GM19035 (cell line): Measurements from ENCODE around the gene FMNL3.
"Not testable (repeated sequence)": the region's sequence is repeated elsewhere in the genome, so short reads cannot be mapped to it uniquely, and the experiment has no call there.

Experiments used
- ATAC-seq: cut with Tn5 transposase; IDR thresholded peaks from one replicate; pipeline ENCODE4 v1.9.1; 2021; ENCODE audit not compliant: unreplicated experiment

The FMNL3 gene, protein sequence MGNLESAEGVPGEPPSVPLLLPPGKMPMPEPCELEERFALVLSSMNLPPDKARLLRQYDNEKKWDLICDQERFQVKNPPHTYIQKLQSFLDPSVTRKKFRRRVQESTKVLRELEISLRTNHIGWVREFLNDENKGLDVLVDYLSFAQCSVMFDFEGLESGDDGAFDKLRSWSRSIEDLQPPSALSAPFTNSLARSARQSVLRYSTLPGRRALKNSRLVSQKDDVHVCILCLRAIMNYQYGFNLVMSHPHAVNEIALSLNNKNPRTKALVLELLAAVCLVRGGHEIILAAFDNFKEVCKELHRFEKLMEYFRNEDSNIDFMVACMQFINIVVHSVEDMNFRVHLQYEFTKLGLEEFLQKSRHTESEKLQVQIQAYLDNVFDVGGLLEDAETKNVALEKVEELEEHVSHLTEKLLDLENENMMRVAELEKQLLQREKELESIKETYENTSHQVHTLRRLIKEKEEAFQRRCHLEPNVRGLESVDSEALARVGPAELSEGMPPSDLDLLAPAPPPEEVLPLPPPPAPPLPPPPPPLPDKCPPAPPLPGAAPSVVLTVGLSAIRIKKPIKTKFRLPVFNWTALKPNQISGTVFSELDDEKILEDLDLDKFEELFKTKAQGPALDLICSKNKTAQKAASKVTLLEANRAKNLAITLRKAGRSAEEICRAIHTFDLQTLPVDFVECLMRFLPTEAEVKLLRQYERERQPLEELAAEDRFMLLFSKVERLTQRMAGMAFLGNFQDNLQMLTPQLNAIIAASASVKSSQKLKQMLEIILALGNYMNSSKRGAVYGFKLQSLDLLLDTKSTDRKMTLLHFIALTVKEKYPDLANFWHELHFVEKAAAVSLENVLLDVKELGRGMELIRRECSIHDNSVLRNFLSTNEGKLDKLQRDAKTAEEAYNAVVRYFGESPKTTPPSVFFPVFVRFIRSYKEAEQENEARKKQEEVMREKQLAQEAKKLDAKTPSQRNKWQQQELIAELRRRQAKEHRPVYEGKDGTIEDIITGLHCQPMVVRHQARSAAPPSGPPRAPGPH

DNA sequence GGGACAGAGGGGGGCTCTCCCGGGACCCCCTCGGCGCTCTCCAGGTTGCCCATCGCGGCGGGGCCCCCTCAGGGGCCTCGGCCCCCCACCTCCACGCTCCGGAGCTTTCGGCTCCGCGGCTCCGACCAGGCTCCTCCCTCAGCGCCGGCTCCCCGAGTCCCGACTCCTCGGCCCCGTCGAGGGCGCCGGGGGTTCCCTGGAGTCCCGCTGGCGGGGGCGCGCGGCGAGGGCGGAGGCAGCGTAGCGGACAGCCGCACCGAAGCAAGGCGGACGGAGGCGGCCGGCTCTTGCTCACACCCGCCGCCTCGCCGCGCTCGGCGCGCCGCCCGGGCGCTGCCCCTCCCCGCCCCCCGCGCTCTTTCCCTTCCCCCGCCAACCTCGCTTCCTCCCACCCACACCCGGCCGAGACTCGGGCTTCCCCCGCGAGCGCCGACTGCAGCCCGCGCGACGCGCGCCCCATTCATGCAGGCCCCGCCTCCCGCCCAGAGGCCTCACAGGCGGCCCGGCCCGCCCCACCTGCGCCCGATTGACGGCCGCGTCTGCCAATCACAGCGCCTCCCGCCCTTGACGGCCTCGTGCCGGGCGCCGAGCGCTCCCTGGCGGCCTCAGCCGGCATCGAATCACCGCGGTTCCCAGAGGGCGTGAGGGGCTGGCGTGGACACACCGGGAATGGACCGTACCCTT lies at the start of gene FMNL3:
FMNL3 (minus strand) TSS at position 278 of the 684 bp plus-strand sequence; CDS start at position 53, 225 bp downstream.
- peak; percentile 82 for ATAC-seq

DNA sequence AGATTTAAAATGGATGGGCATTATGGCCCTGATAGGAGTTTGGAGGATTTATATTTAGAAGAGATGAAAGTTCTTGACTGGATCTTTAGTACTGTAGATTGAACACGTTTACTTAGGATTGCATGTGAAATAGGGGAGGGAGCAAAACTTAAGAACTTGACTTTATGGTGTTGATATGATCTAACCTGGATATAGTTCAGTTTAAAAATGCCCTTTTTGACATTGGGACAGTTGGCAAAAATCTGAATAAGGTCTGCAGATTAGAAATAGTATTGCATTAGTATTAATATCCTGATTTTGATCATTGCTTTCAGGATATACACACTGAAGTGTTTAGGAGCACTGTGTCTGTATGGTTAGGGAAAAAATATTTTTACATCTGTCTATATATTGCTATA lies 43.8 kb upstream of the FMNL3 start:
- ATAC-seq, result no peak

DNA sequence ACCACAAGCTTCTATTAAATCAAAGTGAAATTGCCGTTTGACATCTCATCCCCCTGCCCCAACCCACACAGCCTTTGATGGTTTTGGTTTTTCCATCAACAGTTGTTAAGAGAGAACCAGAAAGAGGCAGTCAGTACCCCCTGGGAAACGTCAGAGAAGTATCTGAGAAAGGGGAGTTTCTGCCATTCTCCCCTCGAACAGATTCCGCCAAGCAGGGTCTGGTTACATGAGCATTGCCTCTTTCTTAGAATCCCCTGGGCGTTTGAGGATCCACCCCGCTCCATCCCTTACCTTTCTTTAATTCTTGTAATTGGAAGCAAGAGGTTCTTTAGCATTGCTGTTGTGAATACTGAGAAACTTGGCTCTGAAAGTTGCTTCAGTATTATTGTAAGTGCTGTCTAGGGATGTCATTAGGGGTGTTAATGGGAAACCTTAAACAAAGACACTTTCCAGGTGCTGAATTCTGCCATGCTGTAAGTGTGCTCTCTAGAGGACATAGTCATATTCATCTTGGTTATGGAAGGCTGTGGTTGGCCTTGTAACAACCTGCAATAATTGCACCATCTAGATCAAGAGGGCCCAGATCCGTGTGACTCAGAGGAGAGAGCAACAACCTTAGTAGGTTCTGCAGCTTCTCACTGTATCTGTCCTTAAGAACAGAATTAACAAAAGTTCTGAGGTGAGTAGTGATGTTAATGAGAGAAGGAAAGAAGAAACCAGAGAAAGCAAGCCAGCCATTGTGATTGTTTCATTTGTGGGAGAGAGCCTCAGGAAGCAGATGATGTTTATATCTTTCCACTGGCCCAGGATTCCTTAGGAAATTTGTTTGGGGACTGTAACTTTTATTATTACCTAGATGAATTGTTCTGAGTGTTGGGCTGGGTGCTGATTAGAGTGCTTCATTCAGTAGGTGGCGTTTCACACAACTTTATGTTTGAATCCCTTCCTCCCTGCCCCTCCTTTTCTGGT lies 43.1 kb upstream of the FMNL3 start:
- ATAC-seq, result no peak

DNA sequence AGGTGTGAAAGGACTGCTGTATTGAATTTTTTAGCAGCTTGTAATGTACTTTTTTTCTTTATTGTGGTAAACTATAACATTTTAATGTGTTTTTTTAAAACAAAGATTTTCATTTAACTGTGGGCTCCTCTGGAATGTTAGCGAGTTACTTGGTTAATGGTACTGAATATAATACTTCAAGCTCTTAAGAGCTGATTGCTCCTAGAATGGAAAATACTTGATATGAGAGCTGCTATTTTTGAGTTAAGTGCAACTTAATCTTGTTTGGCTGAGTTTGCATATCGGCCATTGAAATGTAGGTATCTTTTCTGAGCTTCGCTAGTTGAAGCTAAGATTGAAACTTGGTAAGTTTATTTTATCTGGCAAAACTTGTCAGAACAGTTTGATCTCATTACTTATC lies 41.6 kb upstream of the FMNL3 start:
- no peak for ATAC-seq

DNA sequence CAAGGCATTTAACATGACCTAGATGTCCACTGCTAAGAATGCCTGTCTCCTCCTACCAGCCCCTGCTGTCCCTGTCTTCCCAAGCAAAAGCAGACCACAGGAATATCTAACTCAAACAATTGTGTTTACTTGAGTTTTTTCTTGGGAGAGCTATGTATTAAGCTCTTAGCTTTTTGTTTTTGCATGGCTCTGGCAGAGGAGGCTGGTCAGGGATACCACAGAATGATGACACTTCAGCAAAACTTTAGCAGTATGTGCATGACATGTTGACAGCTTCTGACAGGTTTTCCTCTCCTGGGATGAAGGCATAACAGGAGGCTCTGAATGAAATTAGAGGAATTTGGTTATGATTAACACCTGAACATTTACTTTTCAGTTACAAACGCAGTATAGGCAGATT lies 41.1 kb upstream of the FMNL3 start:
- ATAC-seq, result no peak

DNA sequence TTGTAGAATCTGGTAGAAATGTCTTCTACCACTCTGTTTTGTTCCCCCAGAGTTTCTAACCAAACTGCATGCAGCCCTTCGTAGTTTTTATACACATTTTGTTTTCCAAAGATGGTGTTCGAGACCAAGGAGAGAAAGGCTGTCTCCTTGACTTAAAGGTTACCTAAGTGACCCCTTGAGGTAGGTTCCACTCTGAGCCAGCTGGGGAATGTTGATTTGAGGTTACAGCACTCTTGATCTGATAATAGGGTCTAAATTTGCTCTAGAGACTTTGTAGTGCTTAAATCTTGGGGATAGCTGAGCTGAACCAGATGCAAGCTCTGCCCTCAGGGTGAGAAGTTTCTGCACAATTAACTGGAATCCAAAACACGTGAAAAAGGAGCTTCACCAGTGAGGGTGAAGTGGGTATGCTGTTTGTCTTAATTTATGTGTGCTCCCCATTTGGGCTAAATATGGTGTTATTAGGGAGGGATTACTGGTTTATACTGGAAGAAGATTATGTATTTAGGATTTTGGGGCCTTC lies 37.2 kb upstream of the FMNL3 start:
- ATAC-seq, result no peak

DNA sequence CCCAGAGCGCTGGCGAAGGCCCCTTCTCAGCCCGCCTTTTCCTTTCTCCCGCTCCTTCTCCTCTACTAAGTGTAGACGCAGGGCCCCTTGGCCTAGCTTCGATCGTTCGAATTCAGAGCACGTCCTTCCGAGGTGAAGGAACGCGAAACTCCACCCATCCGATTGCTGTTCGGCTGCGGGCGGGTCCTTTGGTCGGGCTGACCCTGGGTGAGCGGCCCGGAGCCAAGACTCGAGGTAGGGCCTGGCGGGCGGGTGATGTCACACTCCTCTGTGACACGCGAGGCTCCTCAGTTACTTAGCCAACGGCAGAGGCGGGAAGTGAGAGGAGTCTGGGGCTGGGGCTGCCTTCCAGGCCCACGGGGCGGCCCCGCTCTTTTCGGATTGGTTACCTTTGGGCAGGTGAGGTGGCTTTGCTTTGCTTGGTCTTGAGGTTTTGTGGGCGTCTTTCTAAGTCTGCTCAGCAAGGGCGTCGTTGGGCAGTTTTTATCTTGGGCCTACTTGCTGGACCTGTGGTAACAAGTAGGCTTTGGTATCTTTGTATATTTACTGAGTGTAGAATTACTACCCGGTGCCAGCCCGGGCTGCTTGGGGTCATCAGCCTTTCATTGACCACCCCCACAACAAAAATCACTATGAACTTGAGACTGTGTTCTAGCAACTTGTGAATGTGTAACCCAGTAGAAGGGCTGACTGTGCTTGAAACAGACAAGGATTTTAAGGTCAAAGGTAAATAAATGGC lies 34.8 kb upstream of the FMNL3 start:
- peak; percentile 57 for ATAC-seq

DNA sequence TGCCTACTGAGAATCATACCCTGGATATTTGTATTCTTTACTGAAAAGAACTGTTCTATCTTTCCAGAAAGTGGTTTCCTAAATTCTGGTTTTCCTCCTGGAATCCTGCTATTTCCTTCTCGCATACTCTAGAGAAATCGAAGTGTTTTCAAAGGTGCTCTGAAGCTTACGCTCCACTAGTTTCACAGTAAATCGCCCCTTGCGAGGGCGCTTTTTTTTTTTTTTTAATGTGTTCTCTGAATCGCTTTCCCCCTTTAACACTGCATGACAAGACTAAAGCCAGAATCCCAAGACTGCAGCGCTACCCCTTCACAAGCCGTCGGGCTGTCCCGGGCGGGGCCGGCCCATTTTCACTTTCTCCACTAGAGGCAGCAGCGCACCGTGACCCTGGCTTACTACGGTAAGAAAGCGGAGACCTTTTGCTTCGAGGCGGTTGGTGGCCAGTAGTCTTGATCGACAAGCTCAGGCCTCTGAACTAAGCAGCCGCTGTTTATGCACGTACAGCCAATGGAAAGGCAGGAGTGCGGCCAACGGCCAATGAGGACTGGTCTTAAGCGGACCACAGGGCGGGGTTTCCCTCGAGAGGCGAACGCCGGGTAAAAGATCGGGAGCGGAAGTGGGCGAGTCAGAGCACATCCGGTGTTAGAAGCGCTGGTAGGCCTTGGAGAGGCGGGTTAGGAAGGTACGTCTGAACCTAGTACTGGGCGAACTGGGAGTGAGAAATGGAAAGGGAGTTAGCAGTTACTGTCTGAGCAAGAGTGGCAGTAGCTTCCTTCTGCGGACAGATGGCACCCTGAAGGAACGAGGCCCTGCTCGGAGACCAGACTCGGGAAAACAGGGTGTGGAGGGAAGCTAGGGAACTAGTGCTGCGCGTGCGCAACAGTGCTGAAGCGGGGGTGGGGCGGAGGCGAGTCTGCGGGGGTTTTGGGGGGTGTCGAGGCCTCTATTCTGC lies 34.0 kb upstream of the FMNL3 start, which contains the start of gene TMBIM6:
TMBIM6 (plus strand) TSS at position 628 of the 952 bp plus-strand sequence. CDS start 10,937 bp downstream, outside the sequence.
- peak; percentile 94 for ATAC-seq

DNA sequence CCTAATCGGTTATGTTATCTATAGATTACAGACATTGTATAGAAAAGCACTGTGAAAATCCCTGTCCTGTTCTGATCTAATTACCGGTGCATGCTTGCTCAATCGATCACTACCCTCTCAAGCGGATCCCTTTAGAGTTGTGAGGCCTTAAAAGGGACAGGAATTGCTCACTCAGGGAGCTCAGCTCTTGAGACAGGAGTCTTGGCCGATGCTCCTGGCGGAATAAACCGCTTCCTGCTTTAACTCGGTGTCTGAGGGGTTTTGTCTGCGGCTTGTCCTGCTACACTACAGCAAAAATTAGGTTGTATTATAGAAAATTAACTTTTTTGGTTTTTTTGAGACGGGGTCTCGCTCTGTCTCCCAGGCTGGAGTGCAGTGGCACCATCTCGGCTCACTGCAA lies 33.1 kb upstream of the FMNL3 start:
- ATAC-seq, result not testable (repeated sequence)

DNA sequence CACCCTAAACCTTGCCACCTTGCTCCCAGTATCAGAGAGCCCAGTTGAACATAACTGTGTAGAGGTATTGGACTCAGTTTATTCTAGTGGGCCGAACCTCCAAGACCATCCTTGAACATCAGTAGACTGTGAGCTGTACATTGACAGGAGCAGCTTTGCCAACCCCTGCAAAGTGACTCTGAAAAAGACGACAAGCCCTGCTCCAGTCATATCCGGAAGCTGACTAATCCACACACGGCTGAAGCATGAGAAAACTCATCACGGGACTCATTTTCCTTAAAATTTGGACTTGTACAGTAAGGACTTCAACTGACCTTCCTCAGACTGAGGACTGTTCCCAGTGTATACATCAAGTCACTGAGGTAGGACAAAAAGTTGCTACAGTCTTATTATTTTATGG lies 31.5 kb upstream of the FMNL3 start:
- ATAC-seq, result not testable (repeated sequence)

DNA sequence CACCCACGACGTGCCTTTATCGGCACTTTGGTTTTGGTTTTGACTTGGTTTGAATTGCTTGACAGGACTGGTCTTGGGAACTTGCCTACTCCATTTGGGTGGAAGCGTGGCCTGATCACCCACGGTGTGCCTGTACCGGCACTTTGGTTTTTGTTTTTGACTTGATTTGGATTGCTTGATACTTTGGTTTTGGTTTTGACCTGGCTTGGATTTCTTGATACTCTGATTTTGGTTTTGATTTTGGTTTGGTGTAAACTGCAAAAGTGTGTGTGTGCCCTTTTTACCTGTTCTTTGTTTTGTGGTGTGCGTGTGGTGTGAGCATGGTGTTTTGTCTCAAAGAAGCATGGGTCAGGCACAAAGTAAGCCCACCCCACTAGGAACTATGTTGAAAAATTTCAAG lies 27.7 kb upstream of the FMNL3 start:
- not testable (repeated sequence) for ATAC-seq

DNA sequence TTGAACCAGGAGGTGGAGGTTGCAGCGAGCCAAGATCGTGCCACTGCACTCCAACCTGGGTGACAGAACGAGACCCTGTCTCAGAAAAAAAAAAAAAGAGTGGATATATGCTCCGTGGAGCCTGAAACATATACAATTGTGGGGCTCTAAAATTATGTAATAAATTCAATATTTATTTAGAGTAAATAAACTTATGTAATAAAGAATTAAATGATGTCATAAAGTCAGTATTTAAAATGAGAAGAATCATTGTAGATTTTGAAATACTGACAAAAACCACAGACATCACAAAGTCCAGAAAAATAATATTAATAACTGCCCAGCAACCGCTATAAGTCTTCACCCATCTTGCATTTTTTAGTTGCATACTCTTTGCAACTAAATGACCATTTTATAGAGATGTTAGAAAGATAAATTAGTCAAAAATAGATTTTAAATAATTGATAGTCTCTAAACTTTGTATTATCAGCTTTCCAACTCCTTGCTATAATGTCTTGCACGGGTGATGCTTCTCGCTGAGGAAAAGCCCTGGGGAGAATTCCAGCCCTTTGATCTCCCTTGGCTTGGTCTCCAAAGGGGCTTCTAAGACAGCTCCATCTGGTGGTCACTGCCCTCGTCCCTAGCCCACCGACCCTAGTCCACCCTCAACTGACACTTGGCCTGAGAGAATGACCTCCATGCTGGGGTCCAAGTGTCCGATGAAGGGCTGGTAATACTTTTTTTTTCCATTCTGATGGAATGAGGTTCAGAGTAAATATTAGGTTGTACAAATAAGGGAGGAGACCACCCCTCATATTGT lies 26.2 kb upstream of the FMNL3 start:
- ATAC-seq, result no peak

DNA sequence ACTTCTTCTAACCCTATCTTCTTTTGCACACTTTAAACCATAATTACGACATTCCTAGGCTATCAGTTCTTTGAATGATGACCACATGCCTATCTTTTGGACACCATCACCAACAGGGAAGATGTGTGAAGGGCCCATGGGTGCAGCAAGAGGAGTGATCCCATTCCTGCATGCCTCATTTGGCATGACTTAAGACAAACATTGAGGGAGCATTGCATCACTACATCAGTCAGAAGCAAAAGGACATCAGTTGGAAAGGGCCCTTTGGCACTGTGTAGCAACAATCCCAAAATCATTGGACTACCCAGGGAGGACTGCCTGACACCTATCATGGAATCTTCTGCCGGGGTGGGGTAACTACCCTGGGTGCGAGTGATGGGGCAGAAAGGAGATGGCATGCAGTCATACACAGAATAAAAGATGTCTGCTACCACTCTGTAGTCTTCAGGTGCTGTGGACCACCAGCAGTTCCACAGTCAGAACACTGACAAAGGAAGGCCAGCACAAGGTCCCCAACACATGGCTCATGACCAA lies 23.4 kb upstream of the FMNL3 start:
- ATAC-seq, result no peak

DNA sequence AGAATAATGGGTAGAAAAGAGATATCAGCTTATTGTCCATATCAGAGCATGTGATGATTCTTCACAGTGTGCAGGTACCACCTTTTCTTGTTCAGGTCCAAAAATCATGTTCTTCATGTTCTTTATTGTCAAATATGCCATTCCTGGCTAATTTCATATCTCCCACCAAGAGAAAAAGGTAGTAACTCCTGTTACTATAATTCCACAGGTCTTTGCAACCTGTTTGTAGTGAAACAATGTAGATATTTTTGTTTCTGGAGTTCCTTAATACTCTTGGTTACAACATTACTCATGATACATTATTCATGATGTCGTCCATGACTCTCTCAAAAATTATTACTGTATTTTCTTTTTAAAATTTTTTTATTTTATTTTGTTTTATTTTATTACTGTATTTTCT lies 22.8 kb upstream of the FMNL3 start:
- no peak for ATAC-seq

DNA sequence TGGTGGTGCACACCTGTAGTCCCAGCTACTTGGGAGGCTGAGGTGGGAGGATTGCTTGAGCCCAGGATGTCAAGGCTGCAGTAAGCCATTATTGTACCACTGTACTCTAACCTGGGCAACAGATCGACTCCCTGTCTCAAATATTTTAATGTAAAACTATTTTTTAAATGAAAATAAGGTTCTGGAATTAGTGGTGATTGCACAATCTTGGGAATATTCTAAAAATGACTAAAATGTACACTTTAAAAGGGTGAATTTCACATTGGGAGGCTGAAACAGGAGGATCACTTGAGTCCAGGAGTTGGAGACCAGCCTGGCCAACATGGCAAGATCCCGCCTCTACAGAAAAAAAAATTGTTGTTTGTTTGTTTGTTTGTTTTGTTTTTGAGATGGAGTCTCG lies 21.2 kb upstream of the FMNL3 start:
- no peak for ATAC-seq

DNA sequence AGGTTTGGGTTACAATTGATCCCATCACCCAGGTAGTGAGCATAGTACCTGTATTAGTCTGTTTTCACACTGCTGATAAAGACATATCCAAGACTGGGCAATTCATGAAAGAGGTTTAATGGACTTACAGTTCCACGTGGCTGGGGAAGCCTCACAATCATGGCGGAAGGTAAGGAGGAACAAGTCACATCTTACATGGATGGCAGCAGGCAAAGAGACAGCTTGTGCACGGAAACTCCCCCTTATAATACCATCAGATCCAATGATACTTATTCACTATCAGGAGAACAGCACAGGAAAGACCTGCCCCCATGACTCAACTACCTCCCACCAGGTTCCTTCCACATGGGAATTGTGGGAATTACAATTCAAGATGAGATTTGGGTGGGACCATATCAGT lies 14.2 kb upstream of the FMNL3 start:
- ATAC-seq, result not testable (repeated sequence)

DNA sequence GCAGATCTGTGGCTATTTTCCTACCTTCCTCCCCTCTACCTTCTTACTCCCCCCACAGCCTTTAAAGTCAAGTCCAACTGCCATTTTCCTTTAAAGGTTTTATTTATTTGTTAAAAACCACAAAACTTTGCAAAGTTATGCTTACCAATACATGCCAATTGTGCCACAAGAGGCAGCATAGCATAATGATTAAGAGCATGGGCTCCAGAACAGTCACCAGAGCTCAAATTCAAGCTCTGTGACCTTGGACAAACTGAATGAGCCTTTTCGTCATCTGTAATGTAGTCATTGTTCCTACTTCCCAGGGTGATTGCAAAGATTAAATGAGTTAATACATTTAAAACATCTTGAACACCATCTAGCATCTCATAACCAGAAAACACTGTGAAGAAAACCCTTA lies 13.0 kb upstream of the FMNL3 start:
- no peak for ATAC-seq
